ENCODE measurements around the gene SSR1.

SSR1 gene

GRCh38 chr6:7338031-7338430, 25.0 kb upstream of the SSR1 start:
- no peak for TF ChIP-seq TAF1 (IDR thresholded peaks at IDR 0.05; ENCODE audit: borderline replicate concordance, insufficient read depth, low read length)
- no peak for TF ChIP-seq REST (IDR thresholded peaks at IDR 0.05; ENCODE audit: insufficient read depth in 1 of 2, low read depth in 2 of 2, low read length in 2 of 2)
- TF ChIP-seq POLR2AphosphoS5 (IDR thresholded peaks at IDR 0.05; ENCODE audit: low read depth, low read length): no peak
- TF ChIP-seq SIN3A (IDR thresholded peaks at IDR 0.05; ENCODE audit: borderline replicate concordance, insufficient read depth, low read length): no peak
- TF ChIP-seq FOXP2 (optimal IDR thresholded peaks at IDR 0.05; ENCODE audit: borderline replicate concordance, extremely low read depth, extremely low read length, insufficient read depth): no peak

GRCh38 chr6:7335519-7335918, 22.5 kb upstream of the SSR1 start:
- no peak for TF ChIP-seq POLR2AphosphoS5 (IDR thresholded peaks at IDR 0.05; ENCODE audit: low read depth, low read length)
- TF ChIP-seq REST (IDR thresholded peaks at IDR 0.05; ENCODE audit: insufficient read depth in 1 of 2, low read depth in 2 of 2, low read length in 2 of 2): no peak
- no peak for TF ChIP-seq TAF1 (IDR thresholded peaks at IDR 0.05; ENCODE audit: borderline replicate concordance, insufficient read depth, low read length)
- no peak for TF ChIP-seq FOXP2 (optimal IDR thresholded peaks at IDR 0.05; ENCODE audit: borderline replicate concordance, extremely low read depth, extremely low read length, insufficient read depth)

GRCh38 chr6:7334685-7335084, 21.7 kb upstream of the SSR1 start:
- TF ChIP-seq POLR2AphosphoS5 (IDR thresholded peaks at IDR 0.05; ENCODE audit: low read depth, low read length) (no peak), FOXP2 (optimal IDR thresholded peaks at IDR 0.05; ENCODE audit: borderline replicate concordance, extremely low read depth, extremely low read length, insufficient read depth) (no peak), SIN3A (IDR thresholded peaks at IDR 0.05; ENCODE audit: borderline replicate concordance, insufficient read depth, low read length) (no peak), REST (IDR thresholded peaks at IDR 0.05; ENCODE audit: insufficient read depth in 1 of 2, low read depth in 2 of 2, low read length in 2 of 2) (no peak), TAF1 (IDR thresholded peaks at IDR 0.05; ENCODE audit: borderline replicate concordance, insufficient read depth, low read length) (no peak)

- no peak for TF ChIP-seq SIN3A (IDR thresholded peaks at IDR 0.05; ENCODE audit: borderline replicate concordance, insufficient read depth, low read length)
- TF ChIP-seq POLR2AphosphoS5 (IDR thresholded peaks at IDR 0.05; ENCODE audit: low read depth, low read length): no peak
- TF ChIP-seq FOXP2 (optimal IDR thresholded peaks at IDR 0.05; ENCODE audit: borderline replicate concordance, extremely low read depth, extremely low read length, insufficient read depth): no peak
- no peak for TF ChIP-seq TAF1 (IDR thresholded peaks at IDR 0.05; ENCODE audit: borderline replicate concordance, insufficient read depth, low read length)
- no peak for TF ChIP-seq REST (IDR thresholded peaks at IDR 0.05; ENCODE audit: insufficient read depth in 1 of 2, low read depth in 2 of 2, low read length in 2 of 2)
Measured at GRCh38 chr6:7332090-7332745, 19.2 kb upstream of the SSR1 start.

Measured in PFSK-1 (cell line).